ENCODE measurements around the gene GNG10.

DNA sequence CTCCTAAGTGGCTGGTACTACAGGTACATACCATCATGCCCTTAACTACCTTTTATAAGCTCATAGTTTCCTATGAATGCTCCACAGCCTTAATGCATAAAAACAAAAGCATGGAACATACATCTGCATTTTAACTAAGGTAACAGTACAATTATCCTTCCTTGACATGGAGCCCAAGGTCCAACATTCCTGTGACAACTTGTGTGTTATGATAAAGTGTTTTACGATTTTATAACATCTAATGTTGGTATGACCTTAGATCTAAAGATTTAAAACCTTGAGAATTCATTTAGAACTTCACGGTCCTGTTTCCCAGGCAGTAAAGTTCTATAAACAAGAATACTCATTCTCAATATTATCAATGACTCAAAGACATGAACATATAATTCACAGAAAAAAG lies 43.1 kb downstream of the GNG10 start:
- TF ChIP-seq, protein P1, sequence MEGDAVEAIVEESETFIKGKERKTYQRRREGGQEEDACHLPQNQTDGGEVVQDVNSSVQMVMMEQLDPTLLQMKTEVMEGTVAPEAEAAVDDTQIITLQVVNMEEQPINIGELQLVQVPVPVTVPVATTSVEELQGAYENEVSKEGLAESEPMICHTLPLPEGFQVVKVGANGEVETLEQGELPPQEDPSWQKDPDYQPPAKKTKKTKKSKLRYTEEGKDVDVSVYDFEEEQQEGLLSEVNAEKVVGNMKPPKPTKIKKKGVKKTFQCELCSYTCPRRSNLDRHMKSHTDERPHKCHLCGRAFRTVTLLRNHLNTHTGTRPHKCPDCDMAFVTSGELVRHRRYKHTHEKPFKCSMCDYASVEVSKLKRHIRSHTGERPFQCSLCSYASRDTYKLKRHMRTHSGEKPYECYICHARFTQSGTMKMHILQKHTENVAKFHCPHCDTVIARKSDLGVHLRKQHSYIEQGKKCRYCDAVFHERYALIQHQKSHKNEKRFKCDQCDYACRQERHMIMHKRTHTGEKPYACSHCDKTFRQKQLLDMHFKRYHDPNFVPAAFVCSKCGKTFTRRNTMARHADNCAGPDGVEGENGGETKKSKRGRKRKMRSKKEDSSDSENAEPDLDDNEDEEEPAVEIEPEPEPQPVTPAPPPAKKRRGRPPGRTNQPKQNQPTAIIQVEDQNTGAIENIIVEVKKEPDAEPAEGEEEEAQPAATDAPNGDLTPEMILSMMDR (conservative IDR thresholded peaks at IDR 0.05; ENCODE audit: low read depth, low read length), result no peak
- TF ChIP-seq RFX5 (IDR thresholded peaks at IDR 0.05; ENCODE audit: low read depth, low read length), result no peak
- TF ChIP-seq POLR2A (IDR thresholded peaks at IDR 0.05; ENCODE audit: low read depth, low read length), result no peak
- TF ChIP-seq CEBPB (IDR thresholded peaks at IDR 0.05; ENCODE audit: low read depth, low read length), result no peak
- no peak for TF ChIP-seq RAD21 (IDR thresholded peaks at IDR 0.05; ENCODE audit: low read length)
- TF ChIP-seq SMC3 (IDR thresholded peaks at IDR 0.05; ENCODE audit: low read depth, low read length), result no peak
- no peak for TF ChIP-seq FOS (IDR thresholded peaks at IDR 0.05; ENCODE audit: low read depth, low read length)
- TF ChIP-seq MAFK (IDR thresholded peaks at IDR 0.05; ENCODE audit: low read depth, low read length), result no peak
- TF ChIP-seq MAZ (IDR thresholded peaks at IDR 0.05; ENCODE audit: borderline replicate concordance, low read depth, low read length), result no peak
- TF ChIP-seq CHD1 (IDR thresholded peaks at IDR 0.05; ENCODE audit: low read depth, low read length), result no peak
- no peak for TF ChIP-seq RCOR1 (IDR thresholded peaks at IDR 0.05; ENCODE audit: insufficient replicate concordance, low read length)

Measured in IMR-90 (cell line).